ENCODE results near the gene MMAB. TPM values are rescaled to one million over a fixed set of nuclear protein-coding genes. Genes with fewer than 3 reads are reported as not detected.

MMAB gene
- total RNA-seq, 1 experiment from 2014 or later = 24.3 TPM

DNA sequence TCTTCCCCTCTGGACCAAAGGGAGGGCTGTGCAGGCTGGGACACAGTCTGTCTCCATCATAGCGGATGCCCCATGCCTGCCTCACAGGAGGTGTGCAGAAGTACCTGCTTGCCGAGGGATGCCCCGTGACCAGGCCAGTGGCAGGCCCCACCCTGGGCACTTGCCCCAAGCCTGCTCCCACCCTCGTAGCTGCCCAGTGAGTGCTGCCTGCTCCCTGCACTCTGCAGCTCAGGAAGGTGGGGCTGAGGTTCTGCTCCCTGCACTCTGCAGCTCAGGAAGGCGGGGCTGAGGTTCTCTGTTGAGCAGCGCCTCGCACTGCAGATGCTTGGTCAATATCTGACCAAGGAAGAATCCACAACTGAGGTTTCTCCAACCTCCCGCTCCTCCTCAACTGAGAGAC is 6.9 kb downstream of the MMAB start:
- Histone ChIP-seq H3K23ac (ENCODE audit: insufficient read length, low read depth, low read length) (no peak overlapping the region), H2AK5ac (ENCODE audit: insufficient read length, low read length) (no peak overlapping the region), H3K56ac (ENCODE audit: insufficient read length, low read depth, low read length) (no peak overlapping the region), H4K91ac (ENCODE audit: insufficient read length, low read depth, low read length) (no peak overlapping the region), H4K20me1 (ENCODE audit: control insufficient read depth, insufficient read depth, insufficient read length) (no peaks in the 10 kb centered on the region), H2AFZ (ENCODE audit: low read length) (no peak overlapping the region), H3K23me2 (ENCODE audit: insufficient read length, low read depth, low read length, poor library complexity, severe bottlenecking) (no peaks in the 10 kb centered on the region), H3K4ac (ENCODE audit: low read depth, low read length) (no peak overlapping the region), H2BK15ac (ENCODE audit: low read depth, low read length) (no peak overlapping the region), H3K79me1 (ENCODE audit: insufficient read depth, low read depth, low read length, poor library complexity, severe bottlenecking) (no peaks in the 10 kb centered on the region), H2BK20ac (ENCODE audit: low read depth, low read length, poor library complexity, severe bottlenecking) (no peak overlapping the region), H3T11ph (ENCODE audit: low read length) (no peak overlapping the region), H3K27me3 (ENCODE audit: insufficient read depth, low read length) (no peaks in the 10 kb centered on the region), H3K14ac (ENCODE audit: insufficient read depth, low read length) (no peak overlapping the region), H2BK120ac (ENCODE audit: low read depth, low read length, poor library complexity, severe bottlenecking) (no peak overlapping the region), H3K9me3 (ENCODE audit: control insufficient read depth, low read depth, low read length) (no peaks in the 10 kb centered on the region), H3K9ac (ENCODE audit: extremely low read depth, insufficient read length, low read length) (no peak overlapping the region), H3K4me1 (ENCODE audit: insufficient read depth, low read length) (no peaks in the 10 kb centered on the region), H3K4me2 (ENCODE audit: insufficient read depth, insufficient read length, low read length) (no peak overlapping the region), H2BK5ac (ENCODE audit: insufficient read length, low read length) (no peak overlapping the region), H4K5ac (ENCODE audit: insufficient read length, low read depth, low read length) (no peak overlapping the region), H3K27ac (ENCODE audit: insufficient read length, low read depth, low read length) (no peak overlapping the region), H3K79me2 (ENCODE audit: insufficient read depth, low read length) (no peaks in the 10 kb centered on the region), H2BK12ac (ENCODE audit: insufficient read length, low read depth, low read length) (no peak overlapping the region), H4K8ac (replicated peaks; ENCODE audit: insufficient read length, low read depth, low read length) (no peak overlapping the region), H3K18ac (ENCODE audit: insufficient read length, low read depth, low read length) (no peak overlapping the region)
- no peak overlapping the region for H3K4me3 Mint-ChIP-seq
- peak overlapping the region in 2 of 3 experiments; percentile 55; a peak in 1 of 7 replicates for H3K27ac Mint-ChIP-seq
- H3K27me3 Mint-ChIP-seq (ENCODE audit: low read depth) = no peaks in the 10 kb centered on the region
- H3K9me3 Mint-ChIP-seq = no peaks in the 10 kb centered on the region; a peak in 2 of 5 replicates
- H3K36me3 Mint-ChIP-seq (ENCODE audit: insufficient read depth in 1 of 3, low read depth in 3 of 3) = peaks cover 15 to 59% (median 31%) of the 10 kb centered on the region in 3 experiments
- no CpG with 5 or more reads among the region's 8 CpGs for WGBS (ENCODE audit: extremely low coverage, insufficient read length, low lambda C conversion rate)
- no peak for TF ChIP-seq CTCF (conservative IDR thresholded peaks at IDR 0.05)
- no peaks in the 10 kb centered on the region for H3K4me1 Mint-ChIP-seq
- DNase-seq = no peak
